Endothelial cell (in vitro differentiated cells): ENCODE data around the gene DNASE1L3. TPM values are rescaled to one million over a fixed set of nuclear protein-coding genes. Genes with fewer than 3 reads are reported as not detected.

Source experiments
- DNase-seq: peaks from one replicate; pipeline ENCODE4 v3.0.0; 2021; ENCODE audit warnings: low spot score
- H3K27ac Mint-ChIP-seq: one replicate; pipeline ENCODE4 v1.8.0; 2021; ENCODE audit warnings: mixed read lengths, inconsistent platforms; ENCODE audit not compliant: unreplicated experiment
- H3K27me3 Mint-ChIP-seq: one replicate; pipeline ENCODE4 v1.8.0; 2021; ENCODE audit warnings: mild to moderate bottlenecking, moderate library complexity, mixed read lengths, inconsistent platforms; ENCODE audit not compliant: unreplicated experiment
- H3K36me3 Mint-ChIP-seq: one replicate; pipeline ENCODE4 v1.8.0; 2021; ENCODE audit warnings: mild to moderate bottlenecking, low read depth, mixed read lengths, inconsistent platforms; ENCODE audit not compliant: unreplicated experiment
- H3K4me1 Mint-ChIP-seq: one replicate; pipeline ENCODE4 v1.8.0; 2021; ENCODE audit warnings: mild to moderate bottlenecking, mixed read lengths, inconsistent platforms; ENCODE audit not compliant: unreplicated experiment
- H3K4me3 Mint-ChIP-seq: one replicate; pipeline ENCODE4 v1.8.0; 2021; ENCODE audit warnings: mild to moderate bottlenecking, mixed read lengths, inconsistent platforms; ENCODE audit not compliant: unreplicated experiment
- H3K9me3 Mint-ChIP-seq: one replicate; pipeline ENCODE4 v1.8.0; 2021; ENCODE audit warnings: mixed read lengths, inconsistent platforms; ENCODE audit not compliant: unreplicated experiment
- total RNA-seq: library from RNA; stranded (reverse); fragmentation: NEBNext Ultra II Directional; extraction: Animal tissue kit (Norgen Biotek cat#: 25700); gene quantifications from one replicate; pipeline ENCODE4 v1.2.1, GENCODE V29; 2021; ENCODE audit not compliant: unreplicated experiment
- TF ChIP-seq, protein P1 (sequence below): fragments of 200-600 bp; sonication (generic); IDR thresholded peaks from one replicate; pipeline ENCODE4 v1.5.0; 2021; ENCODE audit warnings: antibody characterized with exemption; ENCODE audit not compliant: unreplicated experiment

The DNASE1L3 gene
- total RNA-seq, 1 donor from 2014 or later = 1.6 TPM

DNA sequence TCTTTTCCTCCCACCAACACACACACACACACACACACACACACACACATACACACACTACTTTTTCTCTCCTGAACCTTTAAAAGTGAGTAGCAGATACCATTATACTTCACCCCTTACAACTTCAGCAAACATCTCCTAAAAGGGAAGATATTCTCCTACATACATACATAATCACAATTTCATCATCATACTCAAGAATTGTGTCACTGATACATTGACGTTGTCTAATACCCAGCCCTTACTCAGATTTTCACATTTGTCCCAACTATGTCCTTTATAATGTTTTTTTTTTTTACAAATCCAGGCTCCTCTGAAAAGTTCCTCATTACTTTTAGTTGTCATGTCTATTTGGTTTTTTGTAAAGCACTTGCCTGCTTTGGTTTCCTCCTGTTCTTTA, 45.3 kb upstream of the DNASE1L3 start:
- no peaks in the 10 kb centered on the region for H3K9me3 Mint-ChIP-seq
- no peak overlapping the region for H3K4me3 Mint-ChIP-seq
- H3K4me1 Mint-ChIP-seq = no peaks in the 10 kb centered on the region
- no peak for DNase-seq
- no peaks in the 10 kb centered on the region for H3K27me3 Mint-ChIP-seq
- no peak overlapping the region for H3K27ac Mint-ChIP-seq
- peaks cover 4% of the 10 kb centered on the region for H3K36me3 Mint-ChIP-seq
- TF ChIP-seq, protein P1, sequence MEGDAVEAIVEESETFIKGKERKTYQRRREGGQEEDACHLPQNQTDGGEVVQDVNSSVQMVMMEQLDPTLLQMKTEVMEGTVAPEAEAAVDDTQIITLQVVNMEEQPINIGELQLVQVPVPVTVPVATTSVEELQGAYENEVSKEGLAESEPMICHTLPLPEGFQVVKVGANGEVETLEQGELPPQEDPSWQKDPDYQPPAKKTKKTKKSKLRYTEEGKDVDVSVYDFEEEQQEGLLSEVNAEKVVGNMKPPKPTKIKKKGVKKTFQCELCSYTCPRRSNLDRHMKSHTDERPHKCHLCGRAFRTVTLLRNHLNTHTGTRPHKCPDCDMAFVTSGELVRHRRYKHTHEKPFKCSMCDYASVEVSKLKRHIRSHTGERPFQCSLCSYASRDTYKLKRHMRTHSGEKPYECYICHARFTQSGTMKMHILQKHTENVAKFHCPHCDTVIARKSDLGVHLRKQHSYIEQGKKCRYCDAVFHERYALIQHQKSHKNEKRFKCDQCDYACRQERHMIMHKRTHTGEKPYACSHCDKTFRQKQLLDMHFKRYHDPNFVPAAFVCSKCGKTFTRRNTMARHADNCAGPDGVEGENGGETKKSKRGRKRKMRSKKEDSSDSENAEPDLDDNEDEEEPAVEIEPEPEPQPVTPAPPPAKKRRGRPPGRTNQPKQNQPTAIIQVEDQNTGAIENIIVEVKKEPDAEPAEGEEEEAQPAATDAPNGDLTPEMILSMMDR = no peak

DNA sequence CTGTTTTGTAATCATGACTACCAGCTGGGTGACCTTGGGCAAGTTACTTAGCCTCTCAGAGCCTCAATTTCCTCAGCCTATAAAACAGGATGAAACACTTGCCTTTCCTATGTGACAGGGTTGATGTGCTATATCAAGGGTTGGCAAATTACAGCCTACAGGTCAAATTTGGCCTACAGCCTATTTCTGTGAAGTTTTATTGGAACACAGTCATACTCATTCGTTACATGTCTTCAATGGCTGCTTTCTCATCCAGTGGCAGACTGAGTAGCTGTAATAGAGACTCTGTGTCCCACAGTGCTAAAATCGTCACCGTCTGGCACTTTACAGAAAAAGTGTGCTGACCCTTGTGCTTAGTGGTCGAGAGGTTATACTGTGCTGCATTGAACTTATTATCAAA, 43.4 kb upstream of the DNASE1L3 start:
- no peak for DNase-seq
- no peaks in the 10 kb centered on the region for H3K27me3 Mint-ChIP-seq
- peaks cover 4% of the 10 kb centered on the region for H3K36me3 Mint-ChIP-seq
- peaks cover 6% of the 10 kb centered on the region for H3K4me1 Mint-ChIP-seq
- no peak overlapping the region for H3K27ac Mint-ChIP-seq
- H3K4me3 Mint-ChIP-seq = no peak overlapping the region
- TF ChIP-seq, protein P1 = no peak
- no peaks in the 10 kb centered on the region for H3K9me3 Mint-ChIP-seq

DNA sequence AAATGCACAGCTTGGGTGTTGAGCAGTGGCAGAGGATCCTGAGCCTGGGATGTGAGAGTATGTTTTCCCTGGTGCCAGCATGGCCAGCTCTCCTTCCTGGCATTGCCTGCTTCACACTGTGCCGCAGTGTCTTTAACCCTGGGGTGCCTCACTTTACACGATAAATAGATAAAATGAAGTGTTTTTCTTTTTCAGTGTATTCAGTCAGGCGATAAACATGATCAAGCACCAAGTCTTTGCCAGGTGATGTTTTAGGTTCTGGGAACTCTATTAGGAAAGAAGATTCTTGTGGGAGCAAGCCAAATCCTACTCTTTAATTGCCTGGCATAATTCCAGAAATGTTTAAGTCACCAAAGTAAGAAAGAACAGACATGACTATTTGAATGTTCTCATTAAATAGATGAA, 40.9 kb upstream of the DNASE1L3 start:
- no peaks in the 10 kb centered on the region for H3K9me3 Mint-ChIP-seq
- TF ChIP-seq, protein P1 = no peak
- H3K36me3 Mint-ChIP-seq = no peaks in the 10 kb centered on the region
- no peak overlapping the region for H3K4me3 Mint-ChIP-seq
- no peak overlapping the region for H3K27ac Mint-ChIP-seq
- DNase-seq = no peak
- H3K4me1 Mint-ChIP-seq = peaks cover 6% of the 10 kb centered on the region
- no peaks in the 10 kb centered on the region for H3K27me3 Mint-ChIP-seq

DNA sequence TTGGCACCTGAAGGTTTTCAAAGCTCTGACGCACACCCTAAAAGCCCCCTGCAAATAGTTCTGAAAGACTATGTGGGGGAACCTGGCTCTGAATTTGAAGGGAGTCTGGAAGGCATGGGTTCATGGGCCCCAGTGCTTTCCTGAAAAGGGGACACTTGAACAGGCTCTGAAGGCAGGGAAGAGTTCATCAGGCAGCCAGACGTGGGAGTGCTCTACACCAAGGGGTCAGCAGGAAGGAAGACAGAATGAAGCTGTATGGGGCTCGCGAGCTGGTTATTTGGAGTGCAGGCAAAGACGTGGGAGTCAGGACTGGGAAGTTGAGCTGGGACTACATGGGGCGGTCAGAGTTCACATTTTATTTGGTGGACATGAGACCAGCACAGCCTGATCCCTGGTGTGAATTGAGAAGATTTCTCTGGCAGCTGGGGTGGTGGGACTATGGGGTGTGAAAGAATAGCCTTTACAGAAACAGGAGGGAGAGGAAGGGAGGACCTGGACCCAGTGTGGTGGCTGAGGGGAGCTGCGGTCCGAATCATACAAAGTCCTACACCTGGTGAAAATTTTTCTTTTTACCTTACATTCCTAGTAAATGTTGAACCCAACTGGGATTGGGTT, 39.4 kb upstream of the DNASE1L3 start:
- no peak overlapping the region for H3K27ac Mint-ChIP-seq
- no peaks in the 10 kb centered on the region for H3K27me3 Mint-ChIP-seq
- no peaks in the 10 kb centered on the region for H3K36me3 Mint-ChIP-seq
- no peaks in the 10 kb centered on the region for H3K9me3 Mint-ChIP-seq
- TF ChIP-seq, protein P1 = no peak
- DNase-seq = no peak
- no peak overlapping the region for H3K4me3 Mint-ChIP-seq
- peaks cover 6% of the 10 kb centered on the region for H3K4me1 Mint-ChIP-seq

DNA sequence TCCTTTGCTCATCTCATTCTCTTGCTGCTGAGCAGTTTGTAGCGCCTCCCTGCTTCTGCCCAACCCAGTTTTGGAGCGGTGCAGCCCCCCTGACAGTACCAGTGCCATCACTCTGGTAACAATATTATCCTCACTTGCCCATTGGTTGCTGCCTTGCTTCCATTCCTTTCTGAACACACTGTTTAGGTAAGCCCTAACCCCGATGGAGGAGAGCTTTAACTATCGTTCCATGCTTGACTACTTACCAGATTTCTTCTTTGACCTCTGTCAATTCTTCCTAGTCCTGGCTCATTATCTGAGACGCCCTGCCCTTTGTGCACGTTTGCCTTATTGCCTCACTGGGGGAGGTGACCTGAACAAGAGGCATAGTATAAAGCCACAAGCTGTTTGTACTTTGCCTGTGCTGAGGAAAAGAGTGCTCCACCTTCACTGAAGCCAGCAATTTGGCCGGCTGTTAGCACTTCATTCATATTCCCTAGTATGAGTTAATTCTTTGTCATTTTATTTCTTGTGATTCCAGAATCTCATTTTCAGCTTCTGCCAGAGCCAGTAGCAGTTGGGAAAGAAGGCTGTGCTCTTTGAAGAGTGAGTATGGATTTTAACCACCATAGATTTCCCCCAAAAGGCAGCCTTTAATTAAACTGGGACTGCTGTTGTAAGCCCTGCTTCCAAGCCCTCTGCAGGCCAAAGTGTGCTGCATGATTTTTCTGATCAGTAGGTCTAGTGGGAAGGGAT, 38.8 kb upstream of the DNASE1L3 start:
- H3K36me3 Mint-ChIP-seq = no peaks in the 10 kb centered on the region
- H3K4me3 Mint-ChIP-seq = no peak overlapping the region
- peaks cover 6% of the 10 kb centered on the region for H3K4me1 Mint-ChIP-seq
- no peaks in the 10 kb centered on the region for H3K27me3 Mint-ChIP-seq
- TF ChIP-seq, protein P1 = no peak
- no peak overlapping the region for H3K27ac Mint-ChIP-seq
- no peaks in the 10 kb centered on the region for H3K9me3 Mint-ChIP-seq
- DNase-seq = no peak
